MM.1S (cell line): Measurements from ENCODE around the gene APOB.

Experiments
- DNase-seq: peaks from one replicate; pipeline ENCODE4 v3.0.0-alpha.2; 2015
- H2AFZ ChIP-seq: fragments of 300-600 bp; sonication (generic); 2 replicates; pipeline ENCODE4 v1.6.0; 2016; ENCODE audit warnings: antibody characterized with exemption, low read length
- H3F3A ChIP-seq: fragments of 300-600 bp; sonication (generic); 2 replicates; pipeline ENCODE4 v1.6.1; 2016; ENCODE audit warnings: mild to moderate bottlenecking, antibody characterized with exemption, low read length, moderate library complexity, mixed read lengths; ENCODE audit not compliant: insufficient read depth
- H3K27ac ChIP-seq: fragments of 300-600 bp; sonication (generic); 2 replicates; pipeline ENCODE4 v1.5.1; 2016; ENCODE audit warnings: mild to moderate bottlenecking, low read length
- H3K27me3 ChIP-seq: fragments of 300-600 bp; sonication (generic); replicated peaks from 2 replicates; pipeline ENCODE4 v1.6.0; 2016; ENCODE audit warnings: low read length; ENCODE audit not compliant: insufficient read depth
- H3K36me3 ChIP-seq: fragments of 300-600 bp; sonication (generic); replicated peaks from 2 replicates; pipeline ENCODE4 v1.6.1; 2016; ENCODE audit warnings: mild to moderate bottlenecking, low read length, mixed read lengths; ENCODE audit not compliant: insufficient read depth
- H3K4me1 ChIP-seq: fragments of 300-600 bp; sonication (generic); 2 replicates; pipeline ENCODE4 v1.6.1; 2016; ENCODE audit warnings: low read length, mixed read lengths
- H3K4me2 ChIP-seq: fragments of 300-600 bp; sonication (generic); 2 replicates; pipeline ENCODE4 v1.6.0; 2016; ENCODE audit warnings: low read depth, low read length
- H3K4me3 ChIP-seq: fragments of 300-600 bp; sonication (generic); 2 replicates; pipeline ENCODE4 v1.5.1; 2016; ENCODE audit warnings: low read length, mixed read lengths
- H3K79me2 ChIP-seq: fragments of 300-600 bp; sonication (generic); 2 replicates; pipeline ENCODE4 v1.6.1; 2016; ENCODE audit warnings: mixed run types, low read length, mixed read lengths
- H3K9ac ChIP-seq: fragments of 300-600 bp; sonication (generic); 2 replicates; pipeline ENCODE4 v1.6.1; 2016; ENCODE audit warnings: low read length, mixed read lengths
- H3K9me2 ChIP-seq: fragments of 300-600 bp; sonication (generic); replicated peaks from 2 replicates; pipeline ENCODE4 v1.6.1; 2016; ENCODE audit warnings: mild to moderate bottlenecking, low read length, mixed read lengths; ENCODE audit not compliant: insufficient read depth
- H3K9me3 ChIP-seq: fragments of 300-600 bp; sonication (generic); replicated peaks from 2 replicates; pipeline ENCODE4 v1.6.1; 2016; ENCODE audit warnings: mild to moderate bottlenecking, low read length, mixed read lengths; ENCODE audit not compliant: insufficient read depth
- H4K20me1 ChIP-seq: fragments of 300-600 bp; sonication (generic); 2 replicates; pipeline ENCODE4 v1.6.1; 2016; ENCODE audit warnings: mild to moderate bottlenecking, low read length, moderate library complexity, mixed read lengths; ENCODE audit not compliant: insufficient read depth
- CTCF ChIP-seq: fragments of 300-600 bp; sonication (generic); IDR thresholded peaks from 2 replicates; pipeline ENCODE4 v1.5.1; 2016; ENCODE audit warnings: antibody characterized with exemption, low read length, mixed read lengths
- EZH2 ChIP-seq: fragments of 300-600 bp; sonication (generic); optimal IDR thresholded peaks from 2 replicates; pipeline ENCODE3; 2017; ENCODE audit warnings: low read depth, mild to moderate bottlenecking, antibody characterized with exemption, low read length, mixed read lengths
- EZH2phosphoT487 ChIP-seq: fragments of 300-600 bp; sonication (generic); IDR thresholded peaks from 2 replicates; pipeline ENCODE4 v1.6.1; 2018; ENCODE audit warnings: antibody characterized with exemption, low read length

The APOB gene

GRCh38 chr2:21055879-21056790 lies 12.3 kb upstream of the APOB start:
- H3F3A ChIP-seq, result no peaks in the 10 kb centered on the region
- TF ChIP-seq EZH2 (no peak), CTCF (no peak), EZH2phosphoT487 (no peak)
- H3K27me3 ChIP-seq, result no peaks in the 10 kb centered on the region
- no peaks in the 10 kb centered on the region for H3K79me2 ChIP-seq
- H2AFZ ChIP-seq, result no peak overlapping the region
- no peak overlapping the region for H3K4me3 ChIP-seq
- no peaks in the 10 kb centered on the region for H3K9me2 ChIP-seq
- DNase-seq, result no peak
- H3K9ac ChIP-seq, result no peak overlapping the region
- no peaks in the 10 kb centered on the region for H3K36me3 ChIP-seq
- H3K4me1 ChIP-seq, result no peaks in the 10 kb centered on the region
- H3K4me2 ChIP-seq, result no peak overlapping the region
- no peaks in the 10 kb centered on the region for H3K9me3 ChIP-seq
- no peaks in the 10 kb centered on the region for H4K20me1 ChIP-seq
- H3K27ac ChIP-seq, result no peak overlapping the region

DNA sequence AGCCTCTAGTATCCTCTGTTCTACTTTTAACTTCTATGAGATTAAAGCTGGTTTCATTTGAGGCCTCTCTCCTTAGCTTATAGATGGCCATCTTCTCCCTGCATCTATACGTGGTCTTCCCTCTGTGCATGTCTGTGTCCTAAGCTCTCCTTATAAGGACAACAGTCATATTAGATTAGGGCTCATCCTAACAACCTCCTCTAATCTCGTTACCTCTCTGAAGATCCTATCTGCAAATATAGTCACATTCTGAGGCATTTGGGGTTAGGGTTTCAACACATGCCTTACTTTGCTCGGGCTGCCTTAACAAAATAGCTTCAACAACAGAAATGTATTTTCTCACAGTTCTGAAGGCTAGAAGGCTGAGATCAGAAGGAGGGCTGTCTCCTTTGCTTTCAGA lies 11.6 kb upstream of the APOB start:
- no peaks in the 10 kb centered on the region for H3K27me3 ChIP-seq
- H3K9me2 ChIP-seq, result no peaks in the 10 kb centered on the region
- no peaks in the 10 kb centered on the region for H3K9me3 ChIP-seq
- H3K4me3 ChIP-seq, result no peak overlapping the region
- H3K9ac ChIP-seq, result no peak overlapping the region
- no peak overlapping the region for H3K27ac ChIP-seq
- H3K4me2 ChIP-seq, result no peak overlapping the region
- no peaks in the 10 kb centered on the region for H3K36me3 ChIP-seq
- H3K79me2 ChIP-seq, result no peaks in the 10 kb centered on the region
- no peaks in the 10 kb centered on the region for H4K20me1 ChIP-seq
- DNase-seq, result no peak
- TF ChIP-seq CTCF (no peak), EZH2 (no peak), EZH2phosphoT487 (no peak)
- no peak overlapping the region for H2AFZ ChIP-seq
- no peaks in the 10 kb centered on the region for H3F3A ChIP-seq
- H3K4me1 ChIP-seq, result no peaks in the 10 kb centered on the region

DNA sequence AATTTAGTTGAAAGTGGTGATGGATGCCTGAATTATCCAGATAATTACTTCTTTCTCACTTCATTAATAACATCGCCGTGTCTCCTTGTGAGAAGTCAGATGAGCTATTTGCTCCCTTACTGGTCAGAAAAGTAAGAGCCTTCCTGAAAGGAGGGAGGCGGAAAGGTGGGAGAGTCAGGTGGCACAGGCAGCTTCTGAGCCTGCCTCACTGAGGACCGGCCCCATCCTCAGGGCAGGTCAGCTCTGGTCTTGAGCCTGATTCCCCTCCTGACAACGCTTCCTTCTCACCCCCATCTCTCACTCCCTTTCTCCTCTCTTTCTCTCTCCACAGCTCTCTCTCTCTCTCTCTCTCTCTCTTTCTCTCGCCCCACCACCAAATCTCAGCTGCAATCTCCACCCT lies 10.1 kb upstream of the APOB start:
- TF ChIP-seq EZH2phosphoT487 (no peak), EZH2 (no peak), CTCF (no peak)
- Histone ChIP-seq H3K36me3 (no peaks in the 10 kb centered on the region), H3K79me2 (no peaks in the 10 kb centered on the region)

More for the DNA sequence above, 10.1 kb upstream of the APOB start:
- Histone ChIP-seq H4K20me1 (no peaks in the 10 kb centered on the region), H3K9me2 (no peaks in the 10 kb centered on the region), H3K4me2 (no peak overlapping the region), H3F3A (no peaks in the 10 kb centered on the region), H3K27me3 (no peaks in the 10 kb centered on the region), H3K9ac (no peak overlapping the region), H3K4me3 (no peak overlapping the region), H3K9me3 (no peaks in the 10 kb centered on the region), H3K4me1 (no peaks in the 10 kb centered on the region), H2AFZ (no peak overlapping the region), H3K27ac (no peak overlapping the region)
- DNase-seq, result no peak
